Pancreas (tissue), 10 donors: ENCODE measurements around the gene NNT. TPM values are rescaled to one million over a fixed set of nuclear protein-coding genes. Genes with fewer than 3 reads are reported as not detected.
"Not testable (repeated sequence)": the region's sequence is repeated elsewhere in the genome, so short reads cannot be mapped to it uniquely, and the experiment has no call there.

ENCODE experiments used
- ATAC-seq, 4 donors: fragments of 200-7000 bp; cut with Tn5 transposase; one replicate each; pipeline versions ENCODE4 v1.8.0 to v1.9.1; 2020; ENCODE audit warnings: mild to moderate bottlenecking in 4 of 4, moderate library complexity in 4 of 4
- DNase-seq, 6 donors: peaks; one replicate each; pipeline ENCODE4 v3.0.0-alpha.2; 2020
- FAIRE-seq: peaks from 2 replicates; lab custom pipeline; 2012; peaks lifted over from hg19 to GRCh38; lab: Jason Lieb, UNC
- H3K27ac ChIP-seq, 4 donors: fragments of 200-600 bp; sonication (generic); 1 replicate in 3 of 4; 2 replicates in 1 of 4; pipeline versions ENCODE4 v1.5.0 to v1.8.0; 2020
- H3K27me3 ChIP-seq, 4 donors: fragments of 200-600 bp; one replicate each; pipeline ENCODE4 v1.8.0; 2021
- H3K36me3 ChIP-seq, 3 donors: fragments of 200-600 bp; sonication (generic) in 1 of 3; one replicate each; pipeline versions ENCODE4 v1.5.0 to v1.8.0; 2020 to 2021
- H3K4me1 ChIP-seq, 3 donors: fragments of 200-600 bp; one replicate each; pipeline ENCODE4 v1.8.0; 2021
- H3K4me3 ChIP-seq, 4 donors: fragments of 200-600 bp; sonication (generic) in 2 of 4; one replicate each; pipeline versions ENCODE4 v1.5.0 to v1.8.0; 2020 to 2021
- H3K9me3 ChIP-seq, 4 donors: fragments of 200-600 bp; one replicate each; pipeline ENCODE4 v1.8.0; 2021
- WGBS, 2 donors: extraction: QIAGEN DNeasy Blood & Tissue Kit; methylation state at CpG; one replicate each; pipeline ENCODE4 v1.1.7; 2013; 5-methylcytosine and 5-hydroxymethylcytosine counted together
- intact Hi-C, 3 donors: fragments of 100-400 bp; cut with DNase I; formaldehyde crosslinking; loops; one replicate each; pipeline versions ENCODE4 v1.11.1 to v1.14.2; 2022
- polyA plus RNA-seq, 2 donors: library from polyadenylated mRNA; stranded (reverse); fragments of 200-250 nt; gene quantifications; one replicate each; pipeline ENCODE4 v1.2.3, GENCODE V29; 2013
- total RNA-seq, 6 donors: library from RNA; stranded (reverse); fragmentation: NEBNext Ultra II Directional in 4 of 6; extraction: Animal tissue kit (Norgen Biotek cat#: 25700) in 4 of 6; gene quantifications; one replicate each; pipeline versions ENCODE4 v1.2.1 to v1.2.4, GENCODE V29; 2021 to 2023
- TF ChIP-seq, protein P1 (sequence below), 4 donors: fragments of 200-600 bp; sonication (generic) in 3 of 4; IDR thresholded peaks; one replicate each; pipeline versions ENCODE4 v1.5.0 to v1.8.0; 2021; ENCODE audit warnings: antibody characterized with exemption in 4 of 4
- donor health status: healthy with polysubstance abuse.
- donor health status: DM: no; HTN: no; CAD: no; lungs with moderate emphysema.
- donor health status: DM: no; HTN: no; CAD: no.
- donor health status: control.
- donor health status: control.
- donor health status: Bipolar disorder and iron deficiency.
- donor health status: DM: yes; HTN: yes; CAD: no.
- donor health status: DM: no; HTN: no; CAD: no.
- donor health status: DM: no; HTN: no; CAD: no.
- donor health status: DM: yes; HTN: yes; CAD: no.

Gene NNT
- total and polyA plus RNA-seq, 8 donors = 6.1 to 48.0 (median 32.4) TPM

DNA sequence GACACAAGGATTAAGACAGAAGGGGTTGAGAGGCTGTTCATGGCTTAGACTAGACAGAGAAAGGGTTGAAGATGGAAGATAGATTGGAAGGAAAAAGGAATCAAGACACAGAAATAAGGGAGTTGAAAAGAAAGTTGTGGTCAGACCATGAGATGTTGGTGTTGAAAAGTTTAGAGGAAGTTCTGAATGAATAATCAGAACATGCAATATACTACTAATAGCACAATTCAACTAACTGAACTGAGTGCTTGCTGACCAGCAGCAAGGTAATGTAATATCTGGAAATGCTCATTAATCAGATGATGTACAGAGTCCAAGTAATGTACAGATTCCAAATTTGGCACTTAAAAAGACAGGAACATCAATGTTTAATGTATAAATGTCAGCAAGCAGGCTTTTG is 10.6 kb upstream of the NNT start:
- intact Hi-C loops = no loop called here
- Histone ChIP-seq H3K36me3 (no peaks in the 10 kb centered on the region), H3K9me3 (no peaks in the 10 kb centered on the region), H3K27me3 (no peaks in the 10 kb centered on the region), H3K27ac (no peak overlapping the region), H3K4me1 (no peaks in the 10 kb centered on the region), H3K4me3 (no peak overlapping the region)
- no peak for FAIRE-seq
- TF ChIP-seq, protein P1, sequence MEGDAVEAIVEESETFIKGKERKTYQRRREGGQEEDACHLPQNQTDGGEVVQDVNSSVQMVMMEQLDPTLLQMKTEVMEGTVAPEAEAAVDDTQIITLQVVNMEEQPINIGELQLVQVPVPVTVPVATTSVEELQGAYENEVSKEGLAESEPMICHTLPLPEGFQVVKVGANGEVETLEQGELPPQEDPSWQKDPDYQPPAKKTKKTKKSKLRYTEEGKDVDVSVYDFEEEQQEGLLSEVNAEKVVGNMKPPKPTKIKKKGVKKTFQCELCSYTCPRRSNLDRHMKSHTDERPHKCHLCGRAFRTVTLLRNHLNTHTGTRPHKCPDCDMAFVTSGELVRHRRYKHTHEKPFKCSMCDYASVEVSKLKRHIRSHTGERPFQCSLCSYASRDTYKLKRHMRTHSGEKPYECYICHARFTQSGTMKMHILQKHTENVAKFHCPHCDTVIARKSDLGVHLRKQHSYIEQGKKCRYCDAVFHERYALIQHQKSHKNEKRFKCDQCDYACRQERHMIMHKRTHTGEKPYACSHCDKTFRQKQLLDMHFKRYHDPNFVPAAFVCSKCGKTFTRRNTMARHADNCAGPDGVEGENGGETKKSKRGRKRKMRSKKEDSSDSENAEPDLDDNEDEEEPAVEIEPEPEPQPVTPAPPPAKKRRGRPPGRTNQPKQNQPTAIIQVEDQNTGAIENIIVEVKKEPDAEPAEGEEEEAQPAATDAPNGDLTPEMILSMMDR (IDR thresholded peaks at IDR 0.05) = no peak
- DNase-seq = no peak
- ATAC-seq = no peak

DNA sequence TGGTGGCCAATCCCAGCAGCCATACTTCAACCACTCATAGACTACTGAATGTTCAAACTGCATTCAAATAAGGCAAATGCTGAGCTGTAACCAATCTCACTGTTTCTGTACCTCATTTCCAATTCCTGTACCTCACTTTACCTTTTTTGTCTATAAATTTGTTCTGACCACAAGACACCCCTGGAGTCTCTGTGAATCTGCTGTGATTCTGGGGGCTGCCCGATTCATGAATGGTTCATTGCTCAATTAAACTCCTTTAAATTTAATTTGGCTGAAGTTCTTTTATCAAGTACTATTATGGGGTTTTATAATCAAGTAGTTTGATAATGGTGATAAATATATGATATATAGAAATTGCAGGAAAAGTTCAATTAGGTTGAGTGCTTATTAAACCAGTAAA is 4.1 kb upstream of the NNT start:
- H3K36me3 ChIP-seq, ATAC-seq, H3K27me3 ChIP-seq, H3K27ac ChIP-seq, H3K4me3 ChIP-seq, intact Hi-C loops, DNase-seq, FAIRE-seq, H3K9me3 ChIP-seq: not testable (repeated sequence)
- H3K4me1 ChIP-seq = peaks cover 0 to 14% (median 11%) of the 10 kb centered on the region in 3 donors
- WGBS, 2 donors = 95 to 100% methylated on average over 1 of the region's 1 CpG

DNA sequence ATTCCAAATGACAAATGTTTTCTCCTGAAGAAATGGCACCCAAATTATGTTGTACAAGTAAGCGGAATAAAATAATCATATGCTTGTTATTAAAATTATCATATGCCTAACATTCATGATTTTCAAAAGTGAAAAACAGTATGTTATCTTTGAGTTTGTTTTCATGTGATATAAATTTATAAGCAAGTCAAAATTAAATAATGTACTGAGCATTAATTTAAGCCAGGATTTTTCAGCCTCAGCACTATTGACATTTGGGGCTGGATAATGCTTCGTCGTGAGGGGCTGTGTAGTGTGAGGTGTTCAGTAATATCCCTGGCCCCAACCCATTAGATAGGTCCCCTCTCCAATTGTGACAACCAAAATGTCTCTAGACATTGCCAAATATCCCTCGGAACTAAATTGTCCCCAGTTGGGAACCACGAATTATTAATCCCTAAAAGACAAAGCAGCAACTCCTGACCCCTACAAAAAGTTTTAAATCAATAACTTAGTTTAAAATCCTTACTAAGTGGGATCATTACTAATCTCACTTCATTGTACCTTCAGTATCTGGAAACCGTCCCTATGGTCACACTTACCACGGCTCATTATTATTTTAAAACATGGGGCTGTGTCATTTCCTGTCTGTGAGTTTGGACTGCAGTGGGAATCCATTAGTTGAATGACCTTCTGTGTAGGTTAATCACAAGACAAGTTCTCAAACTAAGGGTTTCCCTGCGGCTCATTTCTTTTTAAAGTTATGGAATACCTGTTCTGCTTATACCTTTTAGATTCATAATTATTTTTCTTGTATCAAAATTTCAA is 1.3 kb upstream of the NNT start:
- Histone ChIP-seq H3K27ac (peak overlapping the region; percentile 84 to 91 (median 88)), H3K4me1 (peaks cover 8 to 16% (median 14%) of the 10 kb centered on the region in 3 donors), H3K9me3 (no peaks in the 10 kb centered on the region), H3K27me3 (no peaks in the 10 kb centered on the region), H3K36me3 (no peaks in the 10 kb centered on the region), H3K4me3 (peak overlapping the region; percentile 62 to 83 (median 69))
- DNase-seq = no peak
- ATAC-seq = peak in 2 of 4 donors; percentile 6 to 26
- 36 to 42% methylated on average over 8 of the region's 8 CpGs for WGBS, 2 donors
- FAIRE-seq = no peak
- intact Hi-C loops = no loop called here
- TF ChIP-seq, protein P1 (IDR thresholded peaks at IDR 0.05) = no peak

DNA sequence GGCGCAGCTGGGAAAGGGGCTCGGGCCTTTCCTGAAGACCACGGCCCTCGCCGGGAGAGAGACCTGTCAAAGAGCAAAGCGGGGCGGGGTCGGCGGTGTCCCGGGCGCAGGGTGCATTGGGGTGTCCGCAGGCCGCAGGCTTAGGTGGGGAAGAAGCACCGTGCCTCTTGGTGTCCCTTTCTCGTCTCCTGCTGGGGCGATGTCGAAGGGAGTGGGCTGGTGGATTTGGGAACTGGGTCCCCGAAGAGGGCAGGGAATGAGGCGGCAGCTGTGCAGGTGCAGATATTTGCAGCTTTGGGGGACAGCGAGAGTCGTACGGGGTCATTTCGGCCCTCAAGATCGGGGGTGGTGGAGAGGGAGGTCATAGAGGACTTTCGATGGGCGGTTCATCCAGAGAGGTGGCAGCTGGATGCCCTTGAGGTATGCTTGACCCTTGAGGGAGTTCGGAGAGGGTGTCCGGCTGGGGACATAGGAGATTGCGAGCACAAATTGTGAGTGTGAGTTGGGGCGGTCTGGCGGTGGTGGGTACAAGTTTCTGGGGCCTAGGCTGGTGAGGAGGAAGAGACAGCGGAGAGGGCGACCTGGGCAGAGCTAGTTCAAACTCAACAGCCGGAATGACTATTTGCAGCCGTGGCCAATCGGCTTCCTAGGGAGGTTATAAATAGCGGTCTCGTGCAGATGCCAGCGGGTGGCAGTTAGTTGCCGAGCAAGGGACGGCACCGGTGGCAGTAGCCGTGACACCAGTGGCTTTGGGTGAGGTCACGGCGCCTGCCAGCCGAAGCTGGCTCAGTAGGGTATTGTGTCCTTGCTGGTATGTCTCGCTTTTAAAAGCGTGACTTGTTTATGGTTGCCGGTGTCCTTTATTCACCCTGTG is 601 bp downstream of the NNT start:
- no peak for FAIRE-seq
- Histone ChIP-seq H3K27ac (peak overlapping the region; percentile 84 to 91 (median 88)), H3K4me3 (peak overlapping the region; percentile 62 to 83 (median 69)), H3K27me3 (no peaks in the 10 kb centered on the region), H3K4me1 (peaks cover 8 to 16% (median 14%) of the 10 kb centered on the region in 3 donors), H3K36me3 (no peaks in the 10 kb centered on the region), H3K9me3 (no peaks in the 10 kb centered on the region)
- TF ChIP-seq, protein P1 (IDR thresholded peaks at IDR 0.05) = no peak
- ATAC-seq = peak; percentile 81 to 87 (median 84)
- intact Hi-C loops = no loop called here
- DNase-seq = peak; percentile 75 to 90 (median 78)
- 1% methylated on average over 47 to 49 of the region's 49 CpGs for WGBS, 2 donors

DNA sequence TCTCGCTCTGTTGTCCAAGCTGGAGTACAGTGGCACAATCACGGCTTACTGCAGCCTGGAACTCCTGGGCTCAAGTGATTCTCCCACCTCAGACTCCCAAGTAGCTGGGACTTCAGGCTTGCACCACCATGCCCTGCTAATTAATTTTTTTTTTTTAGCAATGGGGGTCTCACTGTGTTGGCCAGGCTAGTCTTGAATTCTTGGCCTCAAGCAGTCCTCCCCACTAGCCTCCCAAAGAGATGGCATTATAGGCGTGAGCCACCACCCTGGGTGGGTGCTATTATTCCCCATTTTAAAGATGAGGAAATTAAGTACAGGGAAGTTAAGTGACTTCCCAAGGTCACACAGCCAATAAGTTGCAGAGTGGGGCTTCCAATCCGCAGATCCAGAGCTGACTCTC is 1.7 kb downstream of the NNT start:
- Histone ChIP-seq H3K27me3 (no peaks in the 10 kb centered on the region), H3K36me3 (no peaks in the 10 kb centered on the region), H3K4me1 (peaks cover 8 to 16% (median 14%) of the 10 kb centered on the region in 3 donors), H3K27ac (peak overlapping the region in 2 of 4 donors; percentile 91), H3K4me3 (no peak overlapping the region), H3K9me3 (no peaks in the 10 kb centered on the region)
- DNase-seq = no peak
- TF ChIP-seq, protein P1 (IDR thresholded peaks at IDR 0.05) = no peak
- FAIRE-seq = no peak
- ATAC-seq = no peak
- WGBS, 2 donors = 54 to 62% methylated on average over 4 of the region's 4 CpGs
- intact Hi-C loops = no loop called here
